H1 (cell line): ENCODE results near the gene MYL7.

Experiments used
- EGR1 ChIP-seq: IDR thresholded peaks from 2 replicates; pipeline ENCODE4 v1.6.1; 2011; ENCODE audit warnings: low read depth, low read length, borderline replicate concordance
- JUN ChIP-seq: IDR thresholded peaks from 2 replicates; pipeline ENCODE4 v1.6.1; 2011; ENCODE audit warnings: low read depth, mild to moderate bottlenecking, improper control_type of control experiment, low read length
- MAFK ChIP-seq: IDR thresholded peaks from 2 replicates; pipeline ENCODE4 v1.6.1; 2012; ENCODE audit warnings: low read depth, mild to moderate bottlenecking, improper control_type of control experiment, low read length
- PHF8 ChIP-seq: fragments of 200-600 bp; sonication (generic); conservative IDR thresholded peaks from 2 replicates; pipeline ENCODE4 v1.7.1; 2012; ENCODE audit warnings: low read depth, mild to moderate bottlenecking, inconsistent platforms, low read length, moderate library complexity
- POU5F1 ChIP-seq: IDR thresholded peaks from 2 replicates; pipeline ENCODE4 v1.6.1; 2011; ENCODE audit warnings: low read depth, mild to moderate bottlenecking, low read length, moderate library complexity
- TF ChIP-seq, protein P1 (sequence below): IDR thresholded peaks from 2 replicates; pipeline ENCODE4 v1.6.1; 2011; ENCODE audit warnings: low read length, improper control_type of control experiment
- TF ChIP-seq, protein P2 (sequence below), 3 experiments: IDR thresholded peaks; 1 replicate in 2 of 3; 2 replicates in 1 of 3; pipeline versions ENCODE4 v1.5.1 to v1.6.1; 2011; ENCODE audit warnings: low read length in 3 of 3, mild to moderate bottlenecking in 3 of 3, inconsistent platforms in 2 of 3, low read depth in 1 of 3, moderate library complexity in 1 of 3; ENCODE audit not compliant: insufficient read depth in 1 of 3; ENCODE audit errors: control extremely low read depth in 1 of 3
- TF ChIP-seq, protein P3 (sequence below): IDR thresholded peaks from 2 replicates; pipeline ENCODE4 v1.6.1; 2012; ENCODE audit warnings: inconsistent platforms

DNA sequence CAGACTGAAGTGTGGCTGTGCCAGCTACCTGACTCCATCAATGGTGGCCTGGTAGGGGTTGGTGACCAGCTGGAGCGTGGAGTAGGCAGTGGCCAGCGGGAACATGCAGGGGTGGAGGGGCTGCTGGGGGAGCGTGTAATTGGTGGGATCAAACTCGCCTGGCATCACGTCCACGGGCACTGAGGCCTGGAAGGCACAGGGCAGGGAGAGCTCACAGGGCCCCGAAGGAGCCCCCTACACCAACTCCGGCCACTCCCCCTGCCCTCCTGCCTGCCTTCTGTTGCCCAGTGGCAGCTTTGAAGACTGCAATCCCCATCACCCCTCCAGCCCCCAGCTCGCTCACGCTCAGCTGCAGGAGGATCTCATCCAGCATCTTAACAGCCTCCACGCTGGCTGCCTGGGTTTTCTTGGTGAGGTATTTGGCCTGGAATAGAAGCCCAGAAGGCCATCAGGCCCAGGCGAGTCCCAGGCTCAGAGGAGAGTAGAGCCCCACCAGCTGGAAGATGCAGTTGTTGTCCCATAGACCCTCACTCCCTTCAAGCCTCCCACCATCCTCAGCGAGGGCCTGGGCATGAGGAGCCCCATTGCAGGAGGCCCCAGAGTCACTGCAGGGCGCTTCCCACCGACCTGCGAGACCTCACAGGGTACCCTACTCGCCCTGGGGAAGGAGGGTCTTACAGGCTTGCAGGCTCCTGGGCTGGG, 24.9 kb downstream of the MYL7 start:
- TF ChIP-seq MAFK (no peak), PHF8 (no peak), EGR1 (no peak), POU5F1 (no peak), JUN (no peak)
- TF ChIP-seq, protein P1, sequence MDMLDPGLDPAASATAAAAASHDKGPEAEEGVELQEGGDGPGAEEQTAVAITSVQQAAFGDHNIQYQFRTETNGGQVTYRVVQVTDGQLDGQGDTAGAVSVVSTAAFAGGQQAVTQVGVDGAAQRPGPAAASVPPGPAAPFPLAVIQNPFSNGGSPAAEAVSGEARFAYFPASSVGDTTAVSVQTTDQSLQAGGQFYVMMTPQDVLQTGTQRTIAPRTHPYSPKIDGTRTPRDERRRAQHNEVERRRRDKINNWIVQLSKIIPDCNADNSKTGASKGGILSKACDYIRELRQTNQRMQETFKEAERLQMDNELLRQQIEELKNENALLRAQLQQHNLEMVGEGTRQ = no peak
- TF ChIP-seq, protein P2, sequence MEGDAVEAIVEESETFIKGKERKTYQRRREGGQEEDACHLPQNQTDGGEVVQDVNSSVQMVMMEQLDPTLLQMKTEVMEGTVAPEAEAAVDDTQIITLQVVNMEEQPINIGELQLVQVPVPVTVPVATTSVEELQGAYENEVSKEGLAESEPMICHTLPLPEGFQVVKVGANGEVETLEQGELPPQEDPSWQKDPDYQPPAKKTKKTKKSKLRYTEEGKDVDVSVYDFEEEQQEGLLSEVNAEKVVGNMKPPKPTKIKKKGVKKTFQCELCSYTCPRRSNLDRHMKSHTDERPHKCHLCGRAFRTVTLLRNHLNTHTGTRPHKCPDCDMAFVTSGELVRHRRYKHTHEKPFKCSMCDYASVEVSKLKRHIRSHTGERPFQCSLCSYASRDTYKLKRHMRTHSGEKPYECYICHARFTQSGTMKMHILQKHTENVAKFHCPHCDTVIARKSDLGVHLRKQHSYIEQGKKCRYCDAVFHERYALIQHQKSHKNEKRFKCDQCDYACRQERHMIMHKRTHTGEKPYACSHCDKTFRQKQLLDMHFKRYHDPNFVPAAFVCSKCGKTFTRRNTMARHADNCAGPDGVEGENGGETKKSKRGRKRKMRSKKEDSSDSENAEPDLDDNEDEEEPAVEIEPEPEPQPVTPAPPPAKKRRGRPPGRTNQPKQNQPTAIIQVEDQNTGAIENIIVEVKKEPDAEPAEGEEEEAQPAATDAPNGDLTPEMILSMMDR (IDR thresholded peaks at IDR 0.05; ENCODE audit: control extremely low read depth in 1 of 3, insufficient read depth in 1 of 3, low read depth in 1 of 3, low read length in 3 of 3) = no peak
- TF ChIP-seq, protein P3, sequence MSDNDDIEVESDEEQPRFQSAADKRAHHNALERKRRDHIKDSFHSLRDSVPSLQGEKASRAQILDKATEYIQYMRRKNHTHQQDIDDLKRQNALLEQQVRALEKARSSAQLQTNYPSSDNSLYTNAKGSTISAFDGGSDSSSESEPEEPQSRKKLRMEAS = no peak
